HEK293 (cell line): Measurements from ENCODE around the gene SPAG8.

Experiments
- CTCF ChIP-seq: fragments of 450-650 bp; formaldehyde crosslinking; IDR thresholded peaks from 2 replicates; pipeline ENCODE4 v1.5.1; 2016; ENCODE audit warnings: missing biosample characterization, missing genetic modification characterization
- HIC1 ChIP-seq: fragments of 450-650 bp; formaldehyde crosslinking; IDR thresholded peaks from 2 replicates; pipeline ENCODE4 v1.5.1; 2016; ENCODE audit warnings: missing biosample characterization, missing genetic modification characterization
- KLF16 ChIP-seq: fragments of 450-650 bp; formaldehyde crosslinking; IDR thresholded peaks from 2 replicates; pipeline ENCODE4 v1.5.1; 2017; ENCODE audit warnings: missing biosample characterization, missing genetic modification characterization
- KLF9 ChIP-seq: fragments of 450-650 bp; formaldehyde crosslinking; IDR thresholded peaks from 2 replicates; pipeline ENCODE4 v1.5.1; 2016; ENCODE audit warnings: missing biosample characterization, missing genetic modification characterization, low read depth
- PATZ1 ChIP-seq: fragments of 450-650 bp; formaldehyde crosslinking; IDR thresholded peaks from 2 replicates; pipeline ENCODE4 v1.5.1; 2016; ENCODE audit warnings: missing biosample characterization, missing genetic modification characterization
- PRDM10 ChIP-seq: fragments of 450-650 bp; formaldehyde crosslinking; IDR thresholded peaks from 2 replicates; pipeline ENCODE4 v1.5.1; 2016; ENCODE audit warnings: missing biosample characterization, missing genetic modification characterization
- ZBTB20 ChIP-seq: fragments of 450-650 bp; formaldehyde crosslinking; IDR thresholded peaks from 2 replicates; pipeline ENCODE4 v1.5.1; 2016; ENCODE audit warnings: missing biosample characterization, missing genetic modification characterization
- ZBTB26 ChIP-seq: fragments of 450-650 bp; formaldehyde crosslinking; optimal IDR thresholded peaks from 2 replicates; pipeline ENCODE3; 2016; ENCODE audit warnings: missing biosample characterization, mild to moderate bottlenecking, missing genetic modification characterization
- ZBTB48 ChIP-seq: fragments of 450-650 bp; formaldehyde crosslinking; IDR thresholded peaks from 2 replicates; pipeline ENCODE4 v1.5.1; 2016; ENCODE audit warnings: missing biosample characterization, missing genetic modification characterization
- ZNF10 ChIP-seq: fragments of 450-650 bp; formaldehyde crosslinking; IDR thresholded peaks from 2 replicates; pipeline ENCODE4 v1.5.1; 2017; ENCODE audit warnings: missing biosample characterization, missing genetic modification characterization
- ZNF335 ChIP-seq: fragments of 450-650 bp; formaldehyde crosslinking; conservative IDR thresholded peaks from 2 replicates; pipeline ENCODE4 v1.5.1; 2016; ENCODE audit warnings: missing biosample characterization, missing genetic modification characterization
- ZNF501 ChIP-seq: fragments of 450-650 bp; formaldehyde crosslinking; IDR thresholded peaks from 2 replicates; pipeline ENCODE4 v1.5.1; 2016; ENCODE audit warnings: missing biosample characterization, missing genetic modification characterization
- ZNF623 ChIP-seq: fragments of 450-650 bp; formaldehyde crosslinking; IDR thresholded peaks from 2 replicates; pipeline ENCODE4 v1.5.1; 2016; ENCODE audit warnings: missing biosample characterization, missing genetic modification characterization
- ZNF658 ChIP-seq: fragments of 450-650 bp; formaldehyde crosslinking; IDR thresholded peaks from 2 replicates; pipeline ENCODE4; 2016; ENCODE audit warnings: missing biosample characterization, missing genetic modification characterization

GRCh38 chr9:35763803-35764202 lies 48.3 kb downstream of the SPAG8 start:
- no peak for TF ChIP-seq ZBTB20 (tag by site-specific recombination)
- no peak for TF ChIP-seq KLF9 (tag by site-specific recombination)
- TF ChIP-seq ZNF658 (tag by site-specific recombination) = no peak
- TF ChIP-seq CTCF (tag by site-specific recombination) = no peak
- no peak for TF ChIP-seq ZNF10 (tag by site-specific recombination)
- no peak for TF ChIP-seq PRDM10 (tag by site-specific recombination)
- TF ChIP-seq ZBTB48 (tag by site-specific recombination) = no peak
- no peak for TF ChIP-seq ZNF335 (tag by site-specific recombination)
- TF ChIP-seq PATZ1 (tag by site-specific recombination) = no peak
- no peak for TF ChIP-seq ZNF623 (tag by site-specific recombination)
- no peak for TF ChIP-seq KLF16 (tag by site-specific recombination)
- no peak for TF ChIP-seq ZNF501 (tag by site-specific recombination)
- TF ChIP-seq HIC1 = no peak
- TF ChIP-seq ZBTB26 (tag by site-specific recombination) = no peak
